Measurements from ENCODE around the gene PLXDC1. TPM values are rescaled to one million over a fixed set of nuclear protein-coding genes. Genes with fewer than 3 reads are reported as not detected.

Gene PLXDC1
- total RNA-seq, 1 experiment from 2014 or later = 2.0 TPM

- H2AK5ac ChIP-seq (ENCODE audit: insufficient read length, low read length) = no peak overlapping the region
- H3K56ac ChIP-seq (ENCODE audit: insufficient read length, low read depth, low read length) = no peak overlapping the region
- H2BK12ac ChIP-seq (ENCODE audit: insufficient read length, low read depth, low read length) = no peak overlapping the region
- H3K23ac ChIP-seq (ENCODE audit: insufficient read length, low read depth, low read length) = no peak overlapping the region
- H2BK120ac ChIP-seq (ENCODE audit: low read depth, low read length, poor library complexity, severe bottlenecking) = no peak overlapping the region
- no peak overlapping the region for H3K18ac ChIP-seq (ENCODE audit: insufficient read length, low read depth, low read length)
- H3K23me2 ChIP-seq (ENCODE audit: insufficient read length, low read depth, low read length, poor library complexity, severe bottlenecking) = peaks cover 15% of the 10 kb centered on the region
- peaks cover 4% of the 10 kb centered on the region; the same call in 1 of the 2 replicates for H3K4me1 ChIP-seq (ENCODE audit: insufficient read depth, low read length)
- H3K4ac ChIP-seq (ENCODE audit: low read depth, low read length) = no peak overlapping the region
- peak overlapping the region; percentile 68 for H3K4me2 ChIP-seq (ENCODE audit: insufficient read depth, insufficient read length, low read length)
- peaks cover 4% of the 10 kb centered on the region; the same call in 1 of the 2 replicates for H3K27me3 ChIP-seq (ENCODE audit: insufficient read depth, low read length)
- H4K20me1 ChIP-seq (ENCODE audit: control insufficient read depth, insufficient read depth, insufficient read length) = peaks cover 4% of the 10 kb centered on the region
- Mint-ChIP-seq H3K27ac (peak overlapping the region in 1 of 3 experiments; percentile 86; a peak in 3 of 7 replicates), H3K9me3 (peaks cover 0 to 7% of the 10 kb centered on the region in 2 experiments; a peak in 1 of 5 replicates), H3K4me1 (peaks cover 30 to 45% of the 10 kb centered on the region in 2 experiments), H3K27me3 (ENCODE audit: low read depth) (no peaks in the 10 kb centered on the region), H3K4me3 (peak overlapping the region; percentile 98), H3K36me3 (ENCODE audit: insufficient read depth in 1 of 3, low read depth in 3 of 3) (peaks cover 14 to 37% (median 31%) of the 10 kb centered on the region in 3 experiments)
- H2BK15ac ChIP-seq (ENCODE audit: low read depth, low read length) = no peak overlapping the region
- no peak for TF ChIP-seq CTCF (conservative IDR thresholded peaks at IDR 0.05)
- H3K14ac ChIP-seq (ENCODE audit: insufficient read depth, low read length) = no peak overlapping the region
- H2AFZ ChIP-seq (ENCODE audit: low read length) = no peak overlapping the region
- no peak overlapping the region for H4K91ac ChIP-seq (ENCODE audit: insufficient read length, low read depth, low read length)
- no peaks in the 10 kb centered on the region for H3K9me3 ChIP-seq (ENCODE audit: control insufficient read depth, low read depth, low read length)
- H3K79me2 ChIP-seq (ENCODE audit: insufficient read depth, low read length) = peaks cover 9% of the 10 kb centered on the region; the same call in 1 of the 2 replicates
- no peak overlapping the region for H2BK20ac ChIP-seq (ENCODE audit: low read depth, low read length, poor library complexity, severe bottlenecking)
- H3T11ph ChIP-seq (ENCODE audit: low read length) = no peak overlapping the region
- no peak overlapping the region for H4K5ac ChIP-seq (ENCODE audit: insufficient read length, low read depth, low read length)
- H2BK5ac ChIP-seq (ENCODE audit: insufficient read length, low read length) = no peak overlapping the region
- H3K79me1 ChIP-seq (ENCODE audit: insufficient read depth, low read depth, low read length, poor library complexity, severe bottlenecking) = peaks cover 4% of the 10 kb centered on the region
- no peak overlapping the region for H3K9ac ChIP-seq (ENCODE audit: extremely low read depth, insufficient read length, low read length)
- H4K8ac ChIP-seq (replicated peaks; ENCODE audit: insufficient read length, low read depth, low read length) = no peak overlapping the region
- no CpG with 5 or more reads among the region's 8 CpGs for WGBS (ENCODE audit: extremely low coverage, insufficient read length, low lambda C conversion rate)
- peak; percentile 46 for DNase-seq
- no peak overlapping the region for H3K27ac ChIP-seq (ENCODE audit: insufficient read length, low read depth, low read length)
Measured at GRCh38 chr17:39195568-39196160, 44.2 kb upstream of the PLXDC1 start.
